LNCAP (cell line): ENCODE data around the gene IRF1.

Experiments
- CTCF ChIP-seq: fragments of 450-650 bp; IDR thresholded peaks from 2 replicates; pipeline ENCODE4 v1.5.1; 2017; ENCODE audit warnings: mild to moderate bottlenecking

IRF1 gene

DNA sequence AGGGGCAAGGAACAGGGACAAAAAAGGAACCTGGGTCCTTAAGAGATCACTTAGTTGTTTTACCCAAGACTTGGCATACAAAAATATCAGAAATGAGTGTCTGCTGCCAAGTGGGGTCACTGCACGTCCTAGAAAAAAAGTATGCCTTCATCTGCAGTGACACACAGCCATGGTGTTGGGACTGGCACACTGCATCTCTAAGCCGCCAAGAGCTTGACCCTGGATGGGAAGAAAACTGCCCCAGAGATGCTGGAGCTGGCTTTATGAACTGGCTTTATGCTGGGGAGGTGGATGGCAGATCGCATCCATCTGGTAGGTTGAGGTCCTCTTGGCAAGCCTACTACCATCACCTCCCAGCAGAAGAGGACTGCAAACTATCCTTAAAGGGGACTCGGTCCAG lies 51.7 kb downstream of the IRF1 start:
- TF ChIP-seq CTCF, result no peak

DNA sequence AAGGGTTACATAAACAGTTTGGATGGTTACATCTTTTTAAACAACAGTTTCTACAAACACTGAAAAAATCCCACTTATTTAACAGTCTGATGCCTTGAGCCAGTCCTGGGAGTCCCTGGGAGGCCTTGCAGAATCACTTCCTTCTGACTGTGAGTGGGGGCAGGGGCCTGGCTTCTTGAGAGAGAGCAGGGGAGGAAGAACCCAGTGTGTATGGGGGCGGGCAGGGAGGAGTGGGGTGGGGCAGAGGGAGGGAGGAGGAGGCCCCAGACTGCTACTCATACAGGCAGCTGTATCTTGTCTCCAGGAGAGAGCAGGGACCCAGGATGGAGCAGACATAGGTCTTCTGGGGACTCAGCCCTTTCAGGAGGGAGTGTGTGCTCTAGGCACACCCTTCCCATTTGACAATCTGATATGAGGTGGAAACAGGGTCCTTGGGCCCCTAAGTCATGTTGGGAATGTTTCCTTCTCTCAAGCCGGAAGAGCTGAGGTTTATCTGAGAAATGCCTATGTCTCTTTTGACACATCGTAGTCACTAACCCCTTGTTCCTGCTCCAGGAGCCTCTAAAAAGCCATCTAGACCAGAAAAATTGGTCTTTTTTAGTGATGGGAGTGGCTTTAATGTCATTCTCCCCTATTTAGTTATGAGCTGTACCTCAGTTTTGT lies 52.8 kb downstream of the IRF1 start:
- TF ChIP-seq CTCF, result no peak

- TF ChIP-seq CTCF, result no peak
These were observed 53.6 kb downstream of the IRF1 start for GRCh38 chr5:132436936-132437335.

DNA sequence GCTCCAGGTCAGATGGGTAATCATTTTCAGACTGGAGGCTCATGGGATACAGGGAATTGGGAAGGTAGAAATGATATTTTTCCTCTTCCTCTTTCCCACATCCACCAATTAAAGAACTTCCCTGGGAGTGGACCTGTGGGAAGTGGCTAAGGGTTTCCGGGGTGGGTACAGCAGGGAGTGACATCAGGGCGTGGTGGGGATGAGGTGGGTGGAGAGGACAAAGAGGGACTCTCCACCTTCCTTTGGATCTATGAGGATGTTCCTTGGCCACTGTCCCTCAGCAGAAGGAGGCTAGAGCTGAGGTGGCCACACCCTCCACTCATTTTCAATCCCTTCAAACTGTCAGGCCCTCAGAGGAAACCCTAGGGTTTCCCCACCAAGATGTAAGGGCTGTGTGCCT lies 54.7 kb downstream of the IRF1 start:
- no peak for TF ChIP-seq CTCF

DNA sequence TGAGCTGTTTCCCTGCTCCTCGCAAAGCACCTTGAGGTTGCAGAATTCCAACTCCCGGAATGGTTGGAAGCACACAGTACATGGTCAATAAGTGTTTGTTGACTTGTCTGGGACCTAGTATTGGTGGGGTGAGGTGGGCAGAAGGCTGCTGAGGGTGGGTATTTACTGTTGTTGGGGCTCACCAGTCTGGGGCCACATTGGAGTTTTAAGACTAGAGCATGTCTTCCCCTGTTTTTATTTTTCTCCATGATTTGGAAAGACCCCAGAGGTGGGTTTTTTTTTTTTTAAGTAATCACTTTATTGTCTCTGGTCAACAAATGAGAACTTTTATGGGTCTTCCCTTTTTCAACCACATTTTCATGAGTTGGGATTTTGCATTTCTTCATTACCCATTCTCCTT lies 55.1 kb downstream of the IRF1 start:
- TF ChIP-seq CTCF, result no peak

DNA sequence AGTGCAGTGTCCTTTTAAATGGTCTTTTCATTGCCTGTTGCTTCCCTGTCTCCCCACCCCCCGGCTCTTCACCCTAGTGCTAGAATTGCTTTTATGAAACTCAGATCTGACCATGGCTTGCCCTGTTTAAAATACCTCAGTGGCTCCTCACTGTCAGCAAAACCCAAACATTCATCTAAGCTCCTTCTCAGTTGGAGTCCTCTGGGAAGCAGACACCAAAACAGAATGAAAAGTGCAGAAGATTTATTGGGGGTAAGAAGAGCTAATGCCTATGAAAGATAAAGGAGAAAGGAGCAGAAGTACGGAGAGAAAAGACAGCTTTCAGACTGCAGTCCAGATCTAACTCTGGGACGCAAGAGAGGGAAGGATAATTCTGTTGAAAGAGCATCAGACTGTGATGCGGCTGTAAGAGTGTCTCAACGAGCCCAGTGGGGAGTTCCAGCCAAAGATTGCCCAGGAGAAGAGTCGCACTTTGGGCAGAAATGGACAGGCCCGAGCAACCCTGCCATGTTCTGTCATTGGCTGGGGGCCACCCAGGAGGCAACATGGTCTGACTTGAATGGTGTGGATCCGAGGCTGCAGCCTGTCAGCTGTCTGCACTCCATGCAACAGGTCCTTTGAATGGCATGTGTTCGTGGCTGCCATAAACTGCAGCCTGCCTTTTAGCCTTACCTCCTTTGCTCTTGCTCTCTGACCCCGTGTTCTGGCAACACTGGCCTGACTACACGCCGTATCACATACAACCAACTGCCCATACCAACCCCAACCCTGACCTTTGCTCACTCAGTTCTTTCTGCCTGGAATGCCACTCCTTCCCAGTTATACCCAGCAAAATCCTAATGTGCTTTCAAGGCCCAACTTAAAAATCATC lies 55.9 kb downstream of the IRF1 start:
- no peak for TF ChIP-seq CTCF

GRCh38 chr5:132433141-132433540 lies 57.4 kb downstream of the IRF1 start:
- TF ChIP-seq CTCF, result no peak
